ENCODE data around the gene RHOU.

DNA sequence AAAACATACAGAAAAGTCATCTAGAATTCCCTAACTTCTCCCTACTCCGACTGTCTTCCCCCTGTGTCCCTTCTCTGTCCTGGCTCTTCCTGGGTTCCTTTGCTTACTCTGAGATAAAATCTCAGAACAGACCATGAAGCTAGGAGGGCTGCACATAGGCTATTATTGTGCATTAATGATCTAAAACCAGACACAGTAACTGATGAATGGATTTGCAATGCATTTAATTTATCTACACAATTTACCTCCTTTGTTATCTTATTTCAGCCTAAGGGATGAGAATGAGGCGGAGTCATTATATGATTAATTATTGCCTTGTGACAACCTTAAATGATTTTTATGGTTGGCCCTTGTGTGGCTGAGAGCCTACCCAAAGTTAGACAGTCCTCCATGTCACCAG is 14.5 kb downstream of the RHOU start:
- no peak for TF ChIP-seq POLR2AphosphoS5 (IDR thresholded peaks at IDR 0.05)
- TF ChIP-seq, protein P1, sequence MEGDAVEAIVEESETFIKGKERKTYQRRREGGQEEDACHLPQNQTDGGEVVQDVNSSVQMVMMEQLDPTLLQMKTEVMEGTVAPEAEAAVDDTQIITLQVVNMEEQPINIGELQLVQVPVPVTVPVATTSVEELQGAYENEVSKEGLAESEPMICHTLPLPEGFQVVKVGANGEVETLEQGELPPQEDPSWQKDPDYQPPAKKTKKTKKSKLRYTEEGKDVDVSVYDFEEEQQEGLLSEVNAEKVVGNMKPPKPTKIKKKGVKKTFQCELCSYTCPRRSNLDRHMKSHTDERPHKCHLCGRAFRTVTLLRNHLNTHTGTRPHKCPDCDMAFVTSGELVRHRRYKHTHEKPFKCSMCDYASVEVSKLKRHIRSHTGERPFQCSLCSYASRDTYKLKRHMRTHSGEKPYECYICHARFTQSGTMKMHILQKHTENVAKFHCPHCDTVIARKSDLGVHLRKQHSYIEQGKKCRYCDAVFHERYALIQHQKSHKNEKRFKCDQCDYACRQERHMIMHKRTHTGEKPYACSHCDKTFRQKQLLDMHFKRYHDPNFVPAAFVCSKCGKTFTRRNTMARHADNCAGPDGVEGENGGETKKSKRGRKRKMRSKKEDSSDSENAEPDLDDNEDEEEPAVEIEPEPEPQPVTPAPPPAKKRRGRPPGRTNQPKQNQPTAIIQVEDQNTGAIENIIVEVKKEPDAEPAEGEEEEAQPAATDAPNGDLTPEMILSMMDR (IDR thresholded peaks at IDR 0.05): no peak
- no peak for TF ChIP-seq POLR2A (IDR thresholded peaks at IDR 0.05)
